ENCODE data around the gene ZSWIM4. TPM values are rescaled to one million over a fixed set of nuclear protein-coding genes. Genes with fewer than 3 reads are reported as not detected.
A peak's percentile ranks its signal among the peaks of the same experiment; 100 is the strongest.

Gene ZSWIM4
- total RNA-seq, 6 experiments from 2014 or later, result 5.0 to 6.0 (median 5.2) TPM

DNA sequence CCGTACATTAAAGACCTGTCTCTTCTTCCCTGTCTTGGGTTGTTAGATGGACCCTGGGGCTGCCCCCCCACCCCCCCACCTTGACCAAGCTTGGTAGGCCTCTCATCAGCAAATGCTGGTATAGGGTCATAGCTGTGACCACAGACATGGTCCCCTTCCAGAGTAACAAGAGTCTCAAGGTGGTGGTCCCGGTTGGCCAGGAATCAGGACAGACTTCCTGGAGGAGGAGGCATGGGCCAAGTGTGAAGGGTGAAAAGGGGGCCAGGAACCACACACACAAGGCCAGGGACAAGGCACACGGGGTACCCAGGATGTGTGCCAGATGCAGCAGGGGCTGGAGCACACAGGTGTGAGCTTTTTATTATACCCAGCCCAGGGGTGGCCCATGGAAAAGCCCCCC lies 32.0 kb upstream of the ZSWIM4 start:
- no peak for DNase-seq
- H3K27ac Mint-ChIP-seq, result no peak overlapping the region
- TF ChIP-seq, protein P1, sequence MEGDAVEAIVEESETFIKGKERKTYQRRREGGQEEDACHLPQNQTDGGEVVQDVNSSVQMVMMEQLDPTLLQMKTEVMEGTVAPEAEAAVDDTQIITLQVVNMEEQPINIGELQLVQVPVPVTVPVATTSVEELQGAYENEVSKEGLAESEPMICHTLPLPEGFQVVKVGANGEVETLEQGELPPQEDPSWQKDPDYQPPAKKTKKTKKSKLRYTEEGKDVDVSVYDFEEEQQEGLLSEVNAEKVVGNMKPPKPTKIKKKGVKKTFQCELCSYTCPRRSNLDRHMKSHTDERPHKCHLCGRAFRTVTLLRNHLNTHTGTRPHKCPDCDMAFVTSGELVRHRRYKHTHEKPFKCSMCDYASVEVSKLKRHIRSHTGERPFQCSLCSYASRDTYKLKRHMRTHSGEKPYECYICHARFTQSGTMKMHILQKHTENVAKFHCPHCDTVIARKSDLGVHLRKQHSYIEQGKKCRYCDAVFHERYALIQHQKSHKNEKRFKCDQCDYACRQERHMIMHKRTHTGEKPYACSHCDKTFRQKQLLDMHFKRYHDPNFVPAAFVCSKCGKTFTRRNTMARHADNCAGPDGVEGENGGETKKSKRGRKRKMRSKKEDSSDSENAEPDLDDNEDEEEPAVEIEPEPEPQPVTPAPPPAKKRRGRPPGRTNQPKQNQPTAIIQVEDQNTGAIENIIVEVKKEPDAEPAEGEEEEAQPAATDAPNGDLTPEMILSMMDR (IDR thresholded peaks at IDR 0.05), result no peak
- peaks cover 18% of the 10 kb centered on the region for H3K4me1 Mint-ChIP-seq (ENCODE audit: low read depth)
- peaks cover 36% of the 10 kb centered on the region for H3K36me3 Mint-ChIP-seq (ENCODE audit: low read depth)
- peak overlapping the region; percentile 56 for H3K4me3 Mint-ChIP-seq
- H3K27me3 Mint-ChIP-seq (ENCODE audit: insufficient read depth), result no peaks in the 10 kb centered on the region; the same call in none of the 2 replicates
- no peaks in the 10 kb centered on the region for H3K9me3 Mint-ChIP-seq

DNA sequence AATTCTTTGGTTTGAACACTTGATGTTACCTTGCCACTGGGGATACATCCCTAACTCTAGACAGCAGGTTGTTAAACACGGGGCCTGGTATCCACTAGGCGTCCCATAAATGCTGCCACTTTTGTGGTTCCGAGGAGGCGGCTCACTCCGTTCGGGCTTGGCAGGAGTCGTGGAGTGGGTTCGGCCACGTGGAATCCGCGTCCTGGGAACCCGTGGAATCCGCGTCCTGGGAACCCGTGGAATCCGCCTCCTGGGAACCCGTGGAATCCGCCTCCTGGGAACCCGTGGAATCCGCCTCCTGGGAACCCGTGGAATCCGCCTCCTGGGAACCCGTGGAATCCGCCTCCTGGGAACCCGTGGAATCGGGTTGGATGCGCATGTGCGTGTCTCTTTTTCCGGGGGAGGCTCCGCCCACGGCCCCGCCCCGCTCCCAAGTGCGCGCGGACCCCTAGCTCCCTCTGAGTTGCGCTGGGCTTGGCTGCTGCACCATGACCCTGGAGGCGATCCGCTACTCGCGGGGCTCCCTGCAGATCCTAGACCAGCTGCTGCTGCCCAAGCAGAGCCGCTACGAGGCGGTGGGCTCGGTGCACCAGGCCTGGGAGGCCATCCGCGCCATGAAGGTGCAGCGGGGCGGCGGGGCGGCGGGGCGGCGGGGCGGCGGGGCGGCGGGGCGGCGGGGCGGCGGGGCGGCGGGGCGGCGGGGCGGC lies 31.0 kb upstream of the ZSWIM4 start, which contains the start of gene MRI1:
MRI1 (plus strand) TSS at position 422 of the 707 bp plus-strand sequence; CDS start at position 489, 67 bp downstream.
- Mint-ChIP-seq H3K36me3 (ENCODE audit: low read depth) (peaks cover 32% of the 10 kb centered on the region), H3K4me3 (peak within 1 kb of the TSS; percentile 92), H3K4me1 (ENCODE audit: low read depth) (peaks cover 18% of the 10 kb centered on the region), H3K27me3 (ENCODE audit: insufficient read depth) (no peaks in the 10 kb centered on the region; the same call in 1 of the 2 replicates), H3K27ac (peak within 1 kb of the TSS; percentile 80), H3K9me3 (no peaks in the 10 kb centered on the region)
- TF ChIP-seq, protein P1 (IDR thresholded peaks at IDR 0.05), result no peak
- peak; percentile 42 for DNase-seq

DNA sequence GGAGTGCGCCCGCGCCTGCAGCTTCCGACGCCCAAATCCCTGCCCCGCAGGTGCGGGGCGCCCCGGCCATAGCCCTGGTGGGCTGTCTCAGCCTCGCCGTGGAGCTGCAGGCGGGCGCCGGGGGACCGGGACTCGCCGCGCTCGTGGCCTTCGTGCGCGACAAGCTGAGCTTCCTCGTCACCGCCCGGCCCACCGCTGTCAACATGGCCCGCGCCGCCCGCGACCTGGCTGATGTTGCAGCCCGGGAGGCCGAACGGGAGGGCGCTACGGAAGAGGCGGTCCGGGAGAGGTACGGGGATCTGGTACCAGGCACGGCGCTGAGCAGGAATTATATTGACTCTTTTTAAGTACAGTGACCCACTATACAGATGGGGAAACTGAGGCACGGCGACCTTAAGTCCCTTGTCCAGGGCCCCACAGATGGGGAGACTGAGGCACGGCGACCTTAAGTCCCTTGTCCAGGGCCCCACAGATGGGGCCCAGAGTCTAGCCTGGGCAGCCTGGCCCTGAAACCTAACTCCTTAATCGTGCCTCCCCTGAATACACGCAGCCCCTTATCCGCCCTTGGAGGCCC lies 30.3 kb upstream of the ZSWIM4 start:
- peak overlapping the region; percentile 76 for H3K27ac Mint-ChIP-seq
- no peaks in the 10 kb centered on the region; the same call in 1 of the 2 replicates for H3K27me3 Mint-ChIP-seq (ENCODE audit: insufficient read depth)
- peaks cover 18% of the 10 kb centered on the region for H3K4me1 Mint-ChIP-seq (ENCODE audit: low read depth)
- peaks cover 32% of the 10 kb centered on the region for H3K36me3 Mint-ChIP-seq (ENCODE audit: low read depth)
- TF ChIP-seq, protein P1 (IDR thresholded peaks at IDR 0.05), result no peak
- H3K4me3 Mint-ChIP-seq, result peak overlapping the region; percentile 92
- H3K9me3 Mint-ChIP-seq, result no peaks in the 10 kb centered on the region
- DNase-seq, result no peak

DNA sequence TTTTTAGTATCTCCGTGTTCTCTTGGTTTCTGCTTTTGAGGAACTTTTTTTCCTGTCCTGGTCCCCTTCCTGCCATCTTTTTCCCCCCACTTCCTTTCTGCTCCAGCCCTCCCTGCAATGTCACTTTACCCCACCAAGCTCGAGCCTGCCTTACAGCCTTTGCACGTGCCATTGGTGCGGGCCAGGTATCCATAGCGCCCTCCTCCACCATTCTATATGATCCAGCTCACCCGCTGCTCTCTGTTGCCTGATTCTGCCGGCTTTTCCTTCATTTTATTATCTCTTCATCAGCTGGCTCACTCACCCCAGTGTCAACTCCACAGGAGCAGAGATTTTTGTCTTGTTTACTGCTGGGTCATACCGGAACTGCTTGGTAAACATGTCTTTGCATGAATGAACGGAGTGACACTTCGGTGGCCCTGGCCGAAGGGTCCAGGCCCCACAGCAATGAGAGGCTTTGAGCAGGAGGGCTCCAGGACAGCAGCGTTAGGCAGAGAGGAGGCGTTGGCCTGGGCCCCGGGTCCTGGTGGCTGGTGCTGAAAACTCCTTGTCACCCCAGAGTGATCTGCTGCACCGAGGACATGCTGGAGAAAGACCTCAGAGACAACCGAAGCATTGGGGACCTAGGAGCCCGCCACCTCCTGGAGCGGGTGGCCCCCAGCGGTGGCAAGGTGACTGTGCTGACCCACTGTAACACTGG lies 29.7 kb upstream of the ZSWIM4 start:
- Mint-ChIP-seq H3K27ac (peak overlapping the region; percentile 76), H3K27me3 (ENCODE audit: insufficient read depth) (no peaks in the 10 kb centered on the region; the same call in 1 of the 2 replicates), H3K4me1 (ENCODE audit: low read depth) (peaks cover 18% of the 10 kb centered on the region), H3K4me3 (peak overlapping the region; percentile 92), H3K36me3 (ENCODE audit: low read depth) (peaks cover 32% of the 10 kb centered on the region), H3K9me3 (no peaks in the 10 kb centered on the region)
- peak; percentile 32 for DNase-seq
- TF ChIP-seq, protein P1 (IDR thresholded peaks at IDR 0.05), result no peak

DNA sequence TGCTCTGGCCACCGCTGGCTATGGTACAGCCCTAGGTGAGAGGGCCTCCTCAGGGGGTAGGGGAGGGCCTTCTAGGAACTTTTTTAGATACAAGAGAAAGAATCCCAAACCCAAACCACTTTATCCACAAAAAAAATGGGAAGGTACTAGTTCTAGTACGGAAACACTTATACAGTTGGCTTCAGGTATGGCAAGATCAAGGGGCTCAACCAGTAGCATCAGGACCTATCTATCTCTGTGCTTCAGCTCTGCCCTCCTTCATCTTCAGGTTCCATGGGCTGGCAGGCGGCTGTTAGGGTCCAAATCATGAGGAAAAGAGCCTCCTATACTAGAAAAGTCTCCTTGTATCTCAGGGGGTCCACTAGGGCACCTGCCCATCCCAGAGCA lies 29.2 kb upstream of the ZSWIM4 start:
- H3K27ac Mint-ChIP-seq, result peak overlapping the region; percentile 76; the same call in 1 of the 2 replicates
- TF ChIP-seq, protein P1 (IDR thresholded peaks at IDR 0.05), result no peak
- peaks cover 18% of the 10 kb centered on the region for H3K4me1 Mint-ChIP-seq (ENCODE audit: low read depth)
- peak overlapping the region; percentile 92; the same call in 1 of the 2 replicates for H3K4me3 Mint-ChIP-seq
- no peaks in the 10 kb centered on the region for H3K9me3 Mint-ChIP-seq
- peaks cover 32% of the 10 kb centered on the region for H3K36me3 Mint-ChIP-seq (ENCODE audit: low read depth)
- H3K27me3 Mint-ChIP-seq (ENCODE audit: insufficient read depth), result no peaks in the 10 kb centered on the region; the same call in 1 of the 2 replicates
- DNase-seq, result no peak

Data from HFFc6 (cell line).